C4-2B (cell line): ENCODE results near the gene AMD1.

Experiments
- ZFX ChIP-seq: fragments of 450-650 bp; IDR thresholded peaks from 2 replicates; pipeline ENCODE4 v1.6.1; 2017
- TF ChIP-seq, protein P1 (sequence below): fragments of 450-650 bp; conservative IDR thresholded peaks from 2 replicates; pipeline ENCODE4 v1.5.1; 2017; ENCODE audit warnings: mild to moderate bottlenecking

DNA sequence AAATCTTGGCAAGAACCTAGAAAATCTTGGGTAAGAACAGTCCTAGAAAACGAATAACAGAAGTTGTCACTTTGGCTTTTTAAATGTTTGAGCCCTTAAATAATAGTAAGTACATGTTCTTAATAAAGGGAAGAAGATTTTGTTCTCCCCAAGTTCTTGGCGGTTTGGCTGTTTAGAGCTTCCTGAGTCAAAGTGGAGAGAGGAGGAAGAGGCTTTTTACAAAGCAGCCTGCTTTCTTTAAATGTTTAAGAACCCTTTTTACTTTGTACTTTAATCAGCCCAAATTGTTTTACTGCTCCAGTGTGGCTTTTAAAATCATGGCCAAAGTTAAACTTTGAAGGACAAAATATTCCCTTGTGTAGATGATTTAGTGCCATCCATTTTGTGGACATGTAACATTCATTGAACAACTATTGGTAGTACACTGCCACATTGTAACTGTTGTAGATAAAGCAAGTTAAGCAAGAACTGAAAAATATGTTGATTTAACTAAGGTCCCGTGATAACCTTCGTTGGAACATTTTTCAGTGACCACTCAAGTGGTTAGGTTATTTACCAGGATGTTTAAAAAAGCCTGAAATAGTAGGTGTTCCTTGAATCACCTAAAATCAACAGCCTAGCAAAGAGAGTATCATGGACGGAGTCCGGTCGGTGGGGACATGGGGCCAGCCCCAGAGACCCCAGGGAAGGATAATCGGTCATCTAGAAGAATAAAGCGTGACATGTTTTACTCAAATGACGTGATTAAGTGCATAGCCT lies 2.4 kb downstream of the AMD1 start:
- TF ChIP-seq, protein P1, sequence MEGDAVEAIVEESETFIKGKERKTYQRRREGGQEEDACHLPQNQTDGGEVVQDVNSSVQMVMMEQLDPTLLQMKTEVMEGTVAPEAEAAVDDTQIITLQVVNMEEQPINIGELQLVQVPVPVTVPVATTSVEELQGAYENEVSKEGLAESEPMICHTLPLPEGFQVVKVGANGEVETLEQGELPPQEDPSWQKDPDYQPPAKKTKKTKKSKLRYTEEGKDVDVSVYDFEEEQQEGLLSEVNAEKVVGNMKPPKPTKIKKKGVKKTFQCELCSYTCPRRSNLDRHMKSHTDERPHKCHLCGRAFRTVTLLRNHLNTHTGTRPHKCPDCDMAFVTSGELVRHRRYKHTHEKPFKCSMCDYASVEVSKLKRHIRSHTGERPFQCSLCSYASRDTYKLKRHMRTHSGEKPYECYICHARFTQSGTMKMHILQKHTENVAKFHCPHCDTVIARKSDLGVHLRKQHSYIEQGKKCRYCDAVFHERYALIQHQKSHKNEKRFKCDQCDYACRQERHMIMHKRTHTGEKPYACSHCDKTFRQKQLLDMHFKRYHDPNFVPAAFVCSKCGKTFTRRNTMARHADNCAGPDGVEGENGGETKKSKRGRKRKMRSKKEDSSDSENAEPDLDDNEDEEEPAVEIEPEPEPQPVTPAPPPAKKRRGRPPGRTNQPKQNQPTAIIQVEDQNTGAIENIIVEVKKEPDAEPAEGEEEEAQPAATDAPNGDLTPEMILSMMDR, result no peak
- no peak for TF ChIP-seq ZFX
